ENCODE data around the gene CDC40.

The CDC40 gene

GRCh38 chr6:110180228-110181008, at the start of gene CDC40:
Gene CDC40 (plus strand): TSS chr6:110180427. CDS start chr6:110180445, 18 bp downstream.
- Mint-ChIP-seq H3K27me3 (peaks cover 12% of the 10 kb centered on the region), H3K4me1 (peaks cover 11% of the 10 kb centered on the region), H3K9me3 (no peaks in the 10 kb centered on the region), H3K4me3 (no peak within 1 kb of the TSS), H3K36me3 (ENCODE audit: insufficient read depth) (peaks cover 10% of the 10 kb centered on the region), H3K27ac (ENCODE audit: low read depth) (no peak within 1 kb of the TSS)
- ATAC-seq (replicated peaks; ENCODE audit: extremely low read depth, poor library complexity, severe bottlenecking) (peak; percentile 53), DNase-seq (ENCODE audit: low spot score in 2 of 2) (peak; percentile 28 to 46)

- H3K27me3 Mint-ChIP-seq, result peaks cover 87% of the 10 kb centered on the region
- H3K4me1 Mint-ChIP-seq, result no peaks in the 10 kb centered on the region
- no peak overlapping the region for H3K27ac Mint-ChIP-seq (ENCODE audit: low read depth)
- H3K36me3 Mint-ChIP-seq (ENCODE audit: insufficient read depth), result no peaks in the 10 kb centered on the region
- no peak for ATAC-seq (replicated peaks; ENCODE audit: extremely low read depth, poor library complexity, severe bottlenecking)
- DNase-seq (ENCODE audit: low spot score in 2 of 2), result no peak
- no peaks in the 10 kb centered on the region for H3K9me3 Mint-ChIP-seq
- H3K4me3 Mint-ChIP-seq, result no peak overlapping the region
Observed at GRCh38 chr6:110137924-110138887, 42.0 kb upstream of the CDC40 start.

DNA sequence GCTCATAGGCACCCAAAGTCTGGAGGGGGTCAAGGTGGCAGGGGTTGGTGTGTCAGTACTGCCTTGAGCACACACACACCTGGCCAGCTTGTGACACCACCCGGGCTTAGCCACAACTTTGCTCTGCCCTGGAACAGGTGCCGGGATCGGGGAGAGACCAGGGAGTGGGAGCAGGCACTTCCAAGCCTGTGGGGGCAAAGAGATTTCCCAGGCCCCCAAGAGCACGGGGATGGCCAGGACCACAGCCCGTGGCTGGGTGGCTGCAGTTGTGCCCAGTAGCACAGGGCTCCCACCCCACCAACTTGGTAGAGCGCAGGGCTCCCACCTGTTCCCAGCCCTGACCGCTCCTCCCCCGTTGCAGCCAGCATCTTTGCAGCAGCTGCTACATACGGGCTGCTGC, 41.2 kb upstream of the CDC40 start:
- H3K36me3 Mint-ChIP-seq (ENCODE audit: insufficient read depth), result no peaks in the 10 kb centered on the region
- no peaks in the 10 kb centered on the region for H3K4me1 Mint-ChIP-seq

DNA sequence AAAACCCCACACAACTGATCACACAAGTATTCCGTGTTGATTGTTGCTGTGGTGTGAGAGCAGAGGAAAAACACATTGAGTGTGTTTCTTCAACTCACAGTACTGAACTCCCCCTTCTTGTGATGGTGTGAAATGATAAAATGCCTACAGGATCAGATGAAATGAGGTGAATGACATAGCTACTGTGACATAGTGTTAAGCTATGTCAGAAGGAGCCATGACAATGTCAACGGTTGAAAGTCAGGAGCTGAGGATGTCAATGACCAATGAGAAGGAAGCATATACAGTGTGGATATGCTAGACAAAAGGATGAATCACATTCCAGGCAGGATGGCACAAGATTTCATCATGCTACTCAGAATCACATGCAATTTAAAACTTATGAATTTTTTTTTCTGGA, 39.6 kb upstream of the CDC40 start:
- Mint-ChIP-seq H3K4me1 (no peaks in the 10 kb centered on the region), H3K36me3 (ENCODE audit: insufficient read depth) (no peaks in the 10 kb centered on the region), H3K27me3 (peaks cover 71% of the 10 kb centered on the region), H3K27ac (ENCODE audit: low read depth) (no peak overlapping the region), H3K9me3 (no peaks in the 10 kb centered on the region), H3K4me3 (no peak overlapping the region)
- DNase-seq (ENCODE audit: low spot score in 2 of 2) (no peak), ATAC-seq (replicated peaks; ENCODE audit: extremely low read depth, poor library complexity, severe bottlenecking) (no peak)

More for the DNA sequence above, 41.2 kb upstream of the CDC40 start:
- DNase-seq (ENCODE audit: low spot score in 2 of 2) (no peak), ATAC-seq (replicated peaks; ENCODE audit: extremely low read depth, poor library complexity, severe bottlenecking) (no peak)
- H3K9me3 Mint-ChIP-seq, result no peaks in the 10 kb centered on the region
- no peak overlapping the region for H3K4me3 Mint-ChIP-seq
- H3K27me3 Mint-ChIP-seq, result peaks cover 78% of the 10 kb centered on the region
- no peak overlapping the region for H3K27ac Mint-ChIP-seq (ENCODE audit: low read depth)

DNA sequence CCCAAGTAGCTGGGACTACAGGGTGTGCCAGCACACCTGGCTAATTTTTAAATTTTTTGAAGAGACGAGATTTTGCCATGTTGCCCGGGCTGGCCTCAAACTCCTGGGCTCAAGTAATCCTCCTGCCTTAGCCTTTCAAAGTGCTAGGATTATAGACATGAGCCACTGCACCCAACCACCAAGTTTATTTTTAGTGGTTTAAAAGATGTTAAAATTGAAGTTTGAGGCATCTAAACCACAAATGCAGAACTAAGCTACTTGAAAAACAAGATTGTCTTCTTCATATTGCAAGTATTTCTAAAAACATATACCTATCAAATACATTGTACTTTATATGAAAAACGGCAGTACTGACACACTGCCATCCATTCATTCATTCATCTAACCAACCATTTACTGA, 32.4 kb upstream of the CDC40 start:
- Mint-ChIP-seq H3K4me1 (no peaks in the 10 kb centered on the region), H3K4me3 (no peak overlapping the region), H3K27me3 (peaks cover 56% of the 10 kb centered on the region), H3K27ac (ENCODE audit: low read depth) (no peak overlapping the region), H3K9me3 (no peaks in the 10 kb centered on the region), H3K36me3 (ENCODE audit: insufficient read depth) (no peaks in the 10 kb centered on the region)
- ATAC-seq (replicated peaks; ENCODE audit: extremely low read depth, poor library complexity, severe bottlenecking), result no peak
- no peak for DNase-seq (ENCODE audit: low spot score in 2 of 2)

DNA sequence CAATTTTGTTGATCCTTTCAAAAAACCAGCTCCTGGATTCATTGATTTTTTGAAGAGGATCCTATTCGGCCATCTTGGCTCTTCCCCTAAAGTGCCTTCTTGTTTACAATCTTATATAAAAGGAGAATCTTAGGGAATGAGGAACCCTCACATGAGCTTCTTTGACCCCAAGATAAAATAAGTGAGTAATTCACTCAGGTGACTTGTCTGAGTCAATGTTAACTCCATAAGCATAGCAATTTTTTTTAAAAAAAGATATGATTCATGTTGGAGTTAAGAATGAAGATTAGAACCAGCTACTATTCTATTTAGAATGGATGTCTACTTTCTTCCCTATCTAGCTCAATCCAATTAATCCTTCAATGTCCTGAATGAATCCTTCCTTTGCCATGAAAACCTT, 21.7 kb upstream of the CDC40 start:
- ATAC-seq (replicated peaks; ENCODE audit: extremely low read depth, poor library complexity, severe bottlenecking) (no peak), DNase-seq (ENCODE audit: low spot score in 2 of 2) (no peak)
- no peaks in the 10 kb centered on the region for H3K36me3 Mint-ChIP-seq (ENCODE audit: insufficient read depth)
- no peak overlapping the region for H3K4me3 Mint-ChIP-seq
- no peak overlapping the region for H3K27ac Mint-ChIP-seq (ENCODE audit: low read depth)
- peaks cover 61% of the 10 kb centered on the region for H3K27me3 Mint-ChIP-seq
- no peaks in the 10 kb centered on the region for H3K9me3 Mint-ChIP-seq
- H3K4me1 Mint-ChIP-seq, result no peaks in the 10 kb centered on the region

GRCh38 chr6:110170081-110170480, 10.1 kb upstream of the CDC40 start:
- ATAC-seq (replicated peaks; ENCODE audit: extremely low read depth, poor library complexity, severe bottlenecking), result no peak
- H3K27me3 Mint-ChIP-seq, result peaks cover 18% of the 10 kb centered on the region
- DNase-seq (ENCODE audit: low spot score in 2 of 2), result no peak
- no peaks in the 10 kb centered on the region for H3K4me1 Mint-ChIP-seq
- no peaks in the 10 kb centered on the region for H3K36me3 Mint-ChIP-seq (ENCODE audit: insufficient read depth)
- H3K27ac Mint-ChIP-seq (ENCODE audit: low read depth), result no peak overlapping the region
- no peak overlapping the region for H3K4me3 Mint-ChIP-seq
- H3K9me3 Mint-ChIP-seq, result no peaks in the 10 kb centered on the region

- Mint-ChIP-seq H3K4me1 (peaks cover 6% of the 10 kb centered on the region), H3K4me3 (no peak overlapping the region), H3K9me3 (no peaks in the 10 kb centered on the region), H3K27me3 (peaks cover 32% of the 10 kb centered on the region), H3K27ac (ENCODE audit: low read depth) (no peak overlapping the region), H3K36me3 (ENCODE audit: insufficient read depth) (peaks cover 5% of the 10 kb centered on the region)
- no peak for ATAC-seq (replicated peaks; ENCODE audit: extremely low read depth, poor library complexity, severe bottlenecking)
- no peak for DNase-seq (ENCODE audit: low spot score in 2 of 2)
Observed at GRCh38 chr6:110173506-110174132, 6.6 kb upstream of the CDC40 start.

DNA sequence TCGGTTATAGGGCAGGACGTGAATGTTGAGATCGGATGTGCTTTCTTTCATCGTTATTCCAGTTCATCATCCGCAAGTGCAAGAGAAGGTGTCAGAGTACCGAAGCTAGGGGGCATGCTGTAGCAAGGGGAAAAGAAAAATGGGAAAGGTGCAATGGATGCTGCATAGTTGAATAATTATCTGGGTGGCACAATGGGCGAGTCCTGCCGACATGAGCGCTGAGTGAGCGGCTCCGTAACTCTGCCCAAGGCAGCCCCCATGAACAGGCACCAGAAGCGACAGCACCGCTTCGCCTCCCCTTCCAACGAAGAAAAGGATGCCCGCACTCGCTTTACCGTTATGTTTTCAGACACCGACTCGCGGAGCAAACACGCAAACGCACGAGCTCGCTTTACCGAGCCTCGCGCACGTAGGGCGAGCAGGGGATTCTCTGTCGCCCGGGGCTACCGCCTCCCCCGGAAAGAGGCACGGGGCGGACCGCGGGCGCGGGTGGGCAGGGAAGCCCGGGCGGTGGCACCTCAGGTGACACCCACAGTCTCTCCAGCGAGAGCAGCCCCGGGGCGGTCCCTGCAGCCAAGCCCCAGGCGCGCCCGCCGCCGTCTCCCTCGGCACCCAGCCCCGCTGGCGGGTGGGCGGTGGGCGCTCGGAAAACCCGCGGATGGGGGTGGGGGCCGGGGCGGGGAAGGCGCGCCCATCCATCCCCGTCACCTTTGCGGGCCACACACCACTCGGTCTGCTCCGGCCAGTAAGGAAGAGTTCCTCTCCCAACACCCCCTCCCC, 1.4 kb upstream of the CDC40 start:
- DNase-seq (ENCODE audit: low spot score in 2 of 2), result peak; percentile 51 to 52
- H3K36me3 Mint-ChIP-seq (ENCODE audit: insufficient read depth), result peaks cover 10% of the 10 kb centered on the region
- H3K9me3 Mint-ChIP-seq, result no peaks in the 10 kb centered on the region
- H3K27me3 Mint-ChIP-seq, result peaks cover 28% of the 10 kb centered on the region
- no peak overlapping the region for H3K4me3 Mint-ChIP-seq
- ATAC-seq (replicated peaks; ENCODE audit: extremely low read depth, poor library complexity, severe bottlenecking), result peak; percentile 60
- peaks cover 11% of the 10 kb centered on the region for H3K4me1 Mint-ChIP-seq
- H3K27ac Mint-ChIP-seq (ENCODE audit: low read depth), result peak overlapping the region; percentile 75

DNA sequence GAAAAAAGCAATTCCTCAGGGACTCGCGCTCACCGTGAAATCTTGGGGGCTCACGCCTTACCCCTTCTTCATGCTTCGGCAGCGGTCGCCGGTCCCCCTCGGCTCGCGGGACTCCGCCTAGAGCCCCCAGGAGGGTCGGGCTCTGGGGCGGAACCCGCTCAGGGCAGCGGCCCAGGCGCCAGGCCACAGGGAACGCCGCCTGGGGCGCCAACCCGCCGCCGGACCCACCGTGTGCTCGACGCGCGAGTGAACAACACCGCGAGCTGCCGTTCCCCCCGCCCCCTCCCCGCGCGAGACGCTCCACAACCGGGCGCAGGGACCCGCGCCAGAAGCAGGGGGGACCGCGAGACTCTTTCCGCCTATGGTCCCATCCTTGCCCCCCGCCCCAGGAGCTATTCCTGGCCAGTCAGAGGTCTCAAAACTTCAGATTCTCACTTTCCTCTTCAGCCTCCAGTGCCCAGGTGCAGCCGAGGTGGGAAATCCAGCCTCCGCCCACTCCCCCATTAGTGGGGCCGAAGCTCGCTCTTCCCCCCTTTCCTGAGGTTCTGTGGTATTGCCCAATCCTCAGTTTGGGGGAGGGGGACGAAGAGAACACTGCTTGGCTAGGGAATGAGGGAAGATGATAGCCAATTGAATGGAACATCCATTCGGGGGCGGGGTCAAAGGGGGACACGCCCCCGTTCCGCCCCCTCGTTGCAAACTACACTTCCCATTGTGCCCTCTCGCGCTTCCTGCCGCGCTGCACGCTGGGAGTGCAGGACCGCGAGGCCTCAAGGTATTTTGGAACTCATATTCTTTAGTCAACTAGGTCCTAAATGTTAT, 610 bp upstream of the CDC40 start, which contains the start of gene WASF1:
TSS of gene WASF1 (minus strand) at position 265 of the 822 bp plus-strand sequence. CDS start 52,069 bp downstream, outside the sequence.
- peak; percentile 76 to 78 for DNase-seq (ENCODE audit: low spot score in 2 of 2)
- peaks cover 11% of the 10 kb centered on the region for H3K4me1 Mint-ChIP-seq
- H3K27me3 Mint-ChIP-seq, result peaks cover 20% of the 10 kb centered on the region
- peak within 1 kb of the TSS; percentile 75 for H3K27ac Mint-ChIP-seq (ENCODE audit: low read depth)
- H3K36me3 Mint-ChIP-seq (ENCODE audit: insufficient read depth), result peaks cover 10% of the 10 kb centered on the region
- ATAC-seq (replicated peaks; ENCODE audit: extremely low read depth, poor library complexity, severe bottlenecking), result peak; percentile 87
- H3K9me3 Mint-ChIP-seq, result no peaks in the 10 kb centered on the region
- no peak within 1 kb of the TSS for H3K4me3 Mint-ChIP-seq

All from central memory CD8-positive, alpha-beta T cell (primary cell).